ENCODE data around the gene PRPF38B.

The PRPF38B gene

GRCh38 chr1:108718927-108719655 lies 27.0 kb downstream of the PRPF38B start:
- Histone ChIP-seq H3K4me1 (ENCODE audit: low read depth, poor library complexity, severe bottlenecking) (no peaks in the 10 kb centered on the region), H2AFZ (ENCODE audit: low read depth) (no peak overlapping the region), H3K27ac (no peak overlapping the region), H3K79me2 (ENCODE audit: insufficient read depth, low read depth) (no peaks in the 10 kb centered on the region), H4K20me1 (ENCODE audit: insufficient read depth) (no peaks in the 10 kb centered on the region), H3K4me3 (IDR thresholded peaks at IDR 0.05; ENCODE audit: insufficient read depth, low read depth, low read length) (no peak overlapping the region), H3K36me3 (ENCODE audit: insufficient read depth) (no peaks in the 10 kb centered on the region), H3K9ac (no peak overlapping the region), H3K4me2 (no peak overlapping the region), H3K27me3 (ENCODE audit: insufficient read depth, low read depth) (no peaks in the 10 kb centered on the region)
- no peak for TF ChIP-seq CTCF (conservative IDR thresholded peaks at IDR 0.05; ENCODE audit: low read depth, low read length)

DNA sequence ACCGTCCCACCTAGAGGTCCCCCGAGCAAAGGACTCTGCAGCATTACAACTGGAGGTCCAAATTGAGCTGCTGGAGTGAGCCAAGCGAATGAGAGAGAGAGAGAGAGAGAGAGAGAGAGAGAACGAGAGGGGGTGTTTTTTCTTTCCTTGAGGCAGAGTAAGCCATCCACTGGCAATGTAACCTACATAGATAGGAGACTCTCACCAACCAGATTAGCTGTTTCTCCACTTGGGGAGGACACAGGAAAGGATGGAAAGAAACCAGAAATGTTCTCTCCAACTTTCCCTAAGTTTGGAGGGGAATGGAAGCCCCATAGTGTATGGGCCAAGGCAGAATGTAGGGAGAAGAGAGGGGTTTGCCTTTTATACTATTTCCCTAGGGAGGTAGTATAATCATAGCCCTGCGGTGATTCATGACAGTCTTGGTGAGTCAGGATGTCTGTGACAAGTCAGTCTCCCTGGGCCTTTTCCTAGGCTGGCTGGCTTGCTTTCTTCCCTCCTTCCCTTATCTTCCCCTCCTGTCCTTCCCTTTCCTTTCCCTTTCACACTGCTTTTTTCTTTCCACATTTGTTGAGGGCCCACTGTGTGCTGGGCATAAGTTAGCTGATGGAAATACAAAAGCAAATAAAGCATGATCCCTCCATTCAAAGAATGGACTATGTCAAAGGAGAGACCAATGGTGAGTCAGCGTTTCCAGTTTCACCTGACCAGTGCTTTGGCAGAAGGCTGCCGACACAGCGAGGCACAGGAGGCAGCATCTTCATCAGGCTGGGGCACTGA lies 27.7 kb downstream of the PRPF38B start:
- Histone ChIP-seq H3K4me2 (no peak overlapping the region), H3K4me3 (IDR thresholded peaks at IDR 0.05; ENCODE audit: insufficient read depth, low read depth, low read length) (no peak overlapping the region), H3K4me1 (ENCODE audit: low read depth, poor library complexity, severe bottlenecking) (no peaks in the 10 kb centered on the region), H4K20me1 (ENCODE audit: insufficient read depth) (no peaks in the 10 kb centered on the region), H3K36me3 (ENCODE audit: insufficient read depth) (no peaks in the 10 kb centered on the region), H2AFZ (ENCODE audit: low read depth) (no peak overlapping the region), H3K79me2 (ENCODE audit: insufficient read depth, low read depth) (no peaks in the 10 kb centered on the region), H3K9ac (no peak overlapping the region), H3K27me3 (ENCODE audit: insufficient read depth, low read depth) (no peaks in the 10 kb centered on the region), H3K27ac (no peak overlapping the region)
- no peak for TF ChIP-seq CTCF (conservative IDR thresholded peaks at IDR 0.05; ENCODE audit: low read depth, low read length)

DNA sequence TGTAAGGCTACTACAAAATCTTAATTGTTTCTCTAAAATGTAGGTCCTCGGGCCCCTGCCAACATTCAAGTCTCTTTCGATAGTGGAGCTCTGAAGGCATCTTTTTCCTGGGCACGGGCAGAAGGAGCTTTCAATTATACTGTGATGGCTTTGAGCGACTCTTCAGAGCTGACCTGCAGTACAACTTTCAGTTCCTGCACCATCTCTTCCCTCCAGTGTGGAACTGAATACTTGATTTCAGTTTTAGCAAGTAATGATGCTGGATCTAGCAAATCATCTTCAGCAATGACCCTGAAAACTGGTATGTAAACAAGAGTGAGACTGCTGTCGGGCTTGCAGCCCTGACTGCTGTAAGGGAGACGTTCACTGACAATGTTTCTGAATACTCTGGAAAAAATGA lies 30.2 kb downstream of the PRPF38B start:
- no peak overlapping the region for H3K27ac ChIP-seq
- H3K4me3 ChIP-seq (IDR thresholded peaks at IDR 0.05; ENCODE audit: insufficient read depth, low read depth, low read length): no peak overlapping the region
- no peaks in the 10 kb centered on the region for H3K36me3 ChIP-seq (ENCODE audit: insufficient read depth)
- no peaks in the 10 kb centered on the region for H4K20me1 ChIP-seq (ENCODE audit: insufficient read depth)
- H3K27me3 ChIP-seq (ENCODE audit: insufficient read depth, low read depth): no peaks in the 10 kb centered on the region
- no peak overlapping the region for H3K9ac ChIP-seq
- no peak overlapping the region for H3K4me2 ChIP-seq
- no peaks in the 10 kb centered on the region for H3K4me1 ChIP-seq (ENCODE audit: low read depth, poor library complexity, severe bottlenecking)
- no peaks in the 10 kb centered on the region for H3K79me2 ChIP-seq (ENCODE audit: insufficient read depth, low read depth)
- no peak for TF ChIP-seq CTCF (conservative IDR thresholded peaks at IDR 0.05; ENCODE audit: low read depth, low read length)
- H2AFZ ChIP-seq (ENCODE audit: low read depth): no peak overlapping the region

DNA sequence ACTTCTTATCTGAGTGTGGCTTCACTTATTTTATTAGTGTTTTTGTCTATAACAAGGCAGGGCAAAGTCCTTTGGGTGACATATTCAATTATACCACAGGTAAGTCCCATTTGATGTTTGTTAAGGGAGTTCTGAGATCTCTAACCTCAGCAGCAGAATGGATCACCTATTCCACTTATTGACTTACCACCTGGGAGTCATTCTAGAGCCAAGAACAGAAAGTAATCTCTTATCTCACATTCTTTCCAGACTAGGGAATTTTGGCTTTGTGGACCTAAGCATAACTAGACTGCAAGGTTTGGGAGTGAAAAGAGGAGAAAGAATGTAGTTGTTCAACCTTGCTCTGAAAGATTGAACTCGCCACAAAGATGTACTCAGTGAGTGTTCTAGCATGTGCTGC lies 33.8 kb downstream of the PRPF38B start:
- Histone ChIP-seq H3K27me3 (ENCODE audit: insufficient read depth, low read depth) (no peaks in the 10 kb centered on the region), H3K27ac (no peak overlapping the region), H3K9ac (no peak overlapping the region), H4K20me1 (ENCODE audit: insufficient read depth) (no peaks in the 10 kb centered on the region), H3K36me3 (ENCODE audit: insufficient read depth) (no peaks in the 10 kb centered on the region), H3K79me2 (ENCODE audit: insufficient read depth, low read depth) (no peaks in the 10 kb centered on the region), H3K4me3 (IDR thresholded peaks at IDR 0.05; ENCODE audit: insufficient read depth, low read depth, low read length) (no peak overlapping the region), H3K4me1 (ENCODE audit: low read depth, poor library complexity, severe bottlenecking) (no peaks in the 10 kb centered on the region), H3K4me2 (no peak overlapping the region), H2AFZ (ENCODE audit: low read depth) (no peak overlapping the region)
- no peak for TF ChIP-seq CTCF (conservative IDR thresholded peaks at IDR 0.05; ENCODE audit: low read depth, low read length)
